Measurements from ENCODE around the gene CDHR2.

- TF ChIP-seq CTCF (IDR thresholded peaks at IDR 0.05 in 2 of 3, conservative IDR thresholded peaks at IDR 0.05 in 1 of 3; ENCODE audit: borderline replicate concordance in 1 of 3, insufficient read depth in 1 of 3, low read depth in 2 of 3, low read length in 2 of 3): no peak
- no peak for TF ChIP-seq ELF1 (IDR thresholded peaks at IDR 0.05; ENCODE audit: borderline replicate concordance, low read depth)
- no peak for TF ChIP-seq RAD21 (IDR thresholded peaks at IDR 0.05; ENCODE audit: low read depth)
- no peak for TF ChIP-seq POLR2A (IDR thresholded peaks at IDR 0.05; ENCODE audit: borderline replicate concordance, extremely low read depth, insufficient read depth, insufficient read length)
- TF ChIP-seq ZNF274 (IDR thresholded peaks at IDR 0.05; ENCODE audit: low read depth, low read length): no peak
- TF ChIP-seq MAX (IDR thresholded peaks at IDR 0.05): no peak
- no peak for TF ChIP-seq YY1 (IDR thresholded peaks at IDR 0.05; ENCODE audit: extremely low read depth, insufficient replicate concordance, low read depth, low read length)
- TF ChIP-seq TCF7L2 (IDR thresholded peaks at IDR 0.05; ENCODE audit: borderline replicate concordance, extremely low read depth, insufficient read depth, insufficient read length): no peak
- no peak for TF ChIP-seq SP1 (IDR thresholded peaks at IDR 0.05; ENCODE audit: low read depth)
- no peak for TF ChIP-seq POLR2AphosphoS5 (IDR thresholded peaks at IDR 0.05; ENCODE audit: low read depth, low read length)
- no peak for TF ChIP-seq SIN3A (IDR thresholded peaks at IDR 0.05; ENCODE audit: low read depth)
- TF ChIP-seq ZFX (IDR thresholded peaks at IDR 0.05): no peak
- TF ChIP-seq REST (IDR thresholded peaks at IDR 0.05; ENCODE audit: low read depth): no peak
Observed at GRCh38 chr5:176549871-176550270, 729 bp downstream of the CDHR2 start.

Data from HCT116 (cell line).